Keratinocyte (primary cell): ENCODE data around the gene TRAF7.
"Not testable (repeated sequence)": the region's sequence is repeated elsewhere in the genome, so short reads cannot be mapped to it uniquely, and the experiment has no call there.

ENCODE experiments used
- EZH2 ChIP-seq: IDR thresholded peaks from one replicate; pipeline ENCODE4 v1.6.1; 2012; ENCODE audit warnings: inconsistent platforms, mild to moderate bottlenecking, low read length, moderate library complexity
- TF ChIP-seq, protein P1 (sequence below), 3 experiments: IDR thresholded peaks in 1 of 3; conservative IDR thresholded peaks in 1 of 3; optimal IDR thresholded peaks in 1 of 3; 2 replicates in 2 of 3; 3 replicates in 1 of 3; pipeline versions ENCODE3 to v1.5.1; 2011; ENCODE audit warnings: low read length in 3 of 3, mild to moderate bottlenecking in 3 of 3, moderate library complexity in 2 of 3, control low read depth in 1 of 3, inconsistent platforms in 1 of 3; ENCODE audit not compliant: insufficient read depth in 2 of 3; ENCODE audit errors: extremely low read depth in 1 of 3

DNA sequence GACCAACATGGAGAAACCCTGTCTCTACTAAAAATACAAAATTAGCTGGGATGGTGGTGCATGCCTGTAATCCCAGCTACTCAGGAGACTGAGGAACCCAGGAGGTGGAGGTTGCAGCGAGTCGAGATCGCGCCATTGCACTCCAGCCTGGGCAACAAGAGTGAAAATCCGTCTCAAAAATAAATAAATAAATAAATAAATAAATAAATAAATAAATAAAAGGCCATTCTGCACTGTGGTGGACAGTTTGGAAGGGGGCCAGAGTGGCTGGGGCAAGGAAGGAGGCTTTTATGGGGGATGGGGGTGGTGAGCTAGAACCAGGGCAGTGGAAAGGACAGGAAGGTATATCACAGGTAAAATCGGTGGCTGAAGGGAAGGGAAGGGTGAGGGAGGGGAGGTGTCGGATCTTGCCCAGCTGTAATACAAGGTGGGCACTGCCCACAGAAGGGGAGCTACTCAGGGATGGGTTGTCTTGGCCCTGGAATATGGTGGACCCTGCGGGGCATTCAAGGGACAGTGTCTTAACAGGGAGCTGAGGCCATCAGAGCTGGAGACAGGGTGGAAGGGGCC lies 47.6 kb downstream of the TRAF7 start:
- TF ChIP-seq EZH2, result not testable (repeated sequence)
- TF ChIP-seq, protein P1, sequence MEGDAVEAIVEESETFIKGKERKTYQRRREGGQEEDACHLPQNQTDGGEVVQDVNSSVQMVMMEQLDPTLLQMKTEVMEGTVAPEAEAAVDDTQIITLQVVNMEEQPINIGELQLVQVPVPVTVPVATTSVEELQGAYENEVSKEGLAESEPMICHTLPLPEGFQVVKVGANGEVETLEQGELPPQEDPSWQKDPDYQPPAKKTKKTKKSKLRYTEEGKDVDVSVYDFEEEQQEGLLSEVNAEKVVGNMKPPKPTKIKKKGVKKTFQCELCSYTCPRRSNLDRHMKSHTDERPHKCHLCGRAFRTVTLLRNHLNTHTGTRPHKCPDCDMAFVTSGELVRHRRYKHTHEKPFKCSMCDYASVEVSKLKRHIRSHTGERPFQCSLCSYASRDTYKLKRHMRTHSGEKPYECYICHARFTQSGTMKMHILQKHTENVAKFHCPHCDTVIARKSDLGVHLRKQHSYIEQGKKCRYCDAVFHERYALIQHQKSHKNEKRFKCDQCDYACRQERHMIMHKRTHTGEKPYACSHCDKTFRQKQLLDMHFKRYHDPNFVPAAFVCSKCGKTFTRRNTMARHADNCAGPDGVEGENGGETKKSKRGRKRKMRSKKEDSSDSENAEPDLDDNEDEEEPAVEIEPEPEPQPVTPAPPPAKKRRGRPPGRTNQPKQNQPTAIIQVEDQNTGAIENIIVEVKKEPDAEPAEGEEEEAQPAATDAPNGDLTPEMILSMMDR (optimal IDR thresholded peaks at IDR 0.05 in 1 of 3, IDR thresholded peaks at IDR 0.05 in 1 of 3, conservative IDR thresholded peaks at IDR 0.05 in 1 of 3; ENCODE audit: extremely low read depth in 1 of 3, insufficient read depth in 2 of 3, low read length in 3 of 3), result not testable (repeated sequence)
